ENCODE measurements around the gene PLSCR3. TPM values are rescaled to one million over a fixed set of nuclear protein-coding genes. Genes with fewer than 3 reads are reported as not detected.
"Not testable (repeated sequence)": the region's sequence is repeated elsewhere in the genome, so short reads cannot be mapped to it uniquely, and the experiment has no call there.

Gene PLSCR3
- total RNA-seq, 1 experiment from 2014 or later, result 14.2 TPM

GRCh38 chr17:7367918-7368598 is 26.3 kb downstream of the PLSCR3 start:
- Histone ChIP-seq H3K36me3 (no peaks in the 10 kb centered on the region), H3K4me3 (no peak overlapping the region), H3K9me3 (replicated peaks) (no peaks in the 10 kb centered on the region), H3K27ac (no peak overlapping the region), H3K27me3 (replicated peaks) (no peaks in the 10 kb centered on the region; the same call in 1 of the 2 replicates), H3K4me1 (replicated peaks) (no peaks in the 10 kb centered on the region)
- no peak for DNase-seq (ENCODE audit: low read depth in 1 of 2, low spot score in 2 of 2)

GRCh38 chr17:7367083-7367482 is 27.2 kb downstream of the PLSCR3 start:
- no peaks in the 10 kb centered on the region for H3K9me3 ChIP-seq (replicated peaks)
- no peak overlapping the region for H3K27ac ChIP-seq
- no peaks in the 10 kb centered on the region; the same call in 1 of the 2 replicates for H3K27me3 ChIP-seq (replicated peaks)
- DNase-seq (ENCODE audit: low read depth in 1 of 2, low spot score in 2 of 2), result no peak
- no peaks in the 10 kb centered on the region for H3K36me3 ChIP-seq
- no peak overlapping the region for H3K4me3 ChIP-seq
- no peaks in the 10 kb centered on the region for H3K4me1 ChIP-seq (replicated peaks)

GRCh38 chr17:7365963-7366362 is 28.4 kb downstream of the PLSCR3 start:
- H3K4me1 ChIP-seq (replicated peaks); H3K4me3 ChIP-seq; H3K27me3 ChIP-seq (replicated peaks); H3K27ac ChIP-seq; H3K9me3 ChIP-seq (replicated peaks); H3K36me3 ChIP-seq; DNase-seq (ENCODE audit: low read depth in 1 of 2, low spot score in 2 of 2): not testable (repeated sequence)

GRCh38 chr17:7363311-7363710 is 31.0 kb downstream of the PLSCR3 start:
- DNase-seq (ENCODE audit: low read depth in 1 of 2, low spot score in 2 of 2), result no peak
- no peaks in the 10 kb centered on the region for H3K9me3 ChIP-seq (replicated peaks)
- no peaks in the 10 kb centered on the region for H3K36me3 ChIP-seq
- no peaks in the 10 kb centered on the region for H3K27me3 ChIP-seq (replicated peaks)
- no peaks in the 10 kb centered on the region for H3K4me1 ChIP-seq (replicated peaks)
- no peak overlapping the region for H3K4me3 ChIP-seq
- H3K27ac ChIP-seq, result no peak overlapping the region

GRCh38 chr17:7361906-7362305 is 32.4 kb downstream of the PLSCR3 start:
- H3K4me1 ChIP-seq (replicated peaks), result no peaks in the 10 kb centered on the region
- H3K9me3 ChIP-seq (replicated peaks), result no peaks in the 10 kb centered on the region
- H3K27me3 ChIP-seq (replicated peaks), result no peaks in the 10 kb centered on the region
- no peak overlapping the region for H3K27ac ChIP-seq
- DNase-seq (ENCODE audit: low read depth in 1 of 2, low spot score in 2 of 2), result no peak
- no peaks in the 10 kb centered on the region for H3K36me3 ChIP-seq
- H3K4me3 ChIP-seq, result no peak overlapping the region

- Histone ChIP-seq H3K27me3 (replicated peaks) (no peaks in the 10 kb centered on the region), H3K27ac (no peak overlapping the region), H3K4me1 (replicated peaks) (peaks cover 18% of the 10 kb centered on the region), H3K36me3 (no peaks in the 10 kb centered on the region), H3K4me3 (no peak overlapping the region), H3K9me3 (replicated peaks) (no peaks in the 10 kb centered on the region)
- DNase-seq (ENCODE audit: low read depth in 1 of 2, low spot score in 2 of 2), result no peak
These were observed 36.9 kb downstream of the PLSCR3 start for GRCh38 chr17:7357381-7357780.

GRCh38 chr17:7356756-7357155 is 37.6 kb downstream of the PLSCR3 start:
- H3K9me3 ChIP-seq (replicated peaks), result no peaks in the 10 kb centered on the region
- DNase-seq (ENCODE audit: low read depth in 1 of 2, low spot score in 2 of 2), result no peak
- no peaks in the 10 kb centered on the region for H3K36me3 ChIP-seq
- peaks cover 20% of the 10 kb centered on the region for H3K4me1 ChIP-seq (replicated peaks)
- no peak overlapping the region for H3K27ac ChIP-seq
- H3K27me3 ChIP-seq (replicated peaks), result no peaks in the 10 kb centered on the region
- H3K4me3 ChIP-seq, result no peak overlapping the region

- Histone ChIP-seq H3K4me3 (no peak overlapping the region), H3K36me3 (peaks cover 3% of the 10 kb centered on the region), H3K27ac (no peak overlapping the region), H3K4me1 (replicated peaks) (peaks cover 23% of the 10 kb centered on the region), H3K9me3 (replicated peaks) (no peaks in the 10 kb centered on the region), H3K27me3 (replicated peaks) (no peaks in the 10 kb centered on the region)
- DNase-seq (ENCODE audit: low read depth in 1 of 2, low spot score in 2 of 2), result peak; percentile 59 to 71
These were observed 38.2 kb downstream of the PLSCR3 start for GRCh38 chr17:7356072-7356549.

- Histone ChIP-seq H3K9me3 (replicated peaks) (no peaks in the 10 kb centered on the region), H3K4me3 (no peak overlapping the region)
- no peak for DNase-seq (ENCODE audit: low read depth in 1 of 2, low spot score in 2 of 2)
These were observed 38.8 kb downstream of the PLSCR3 start for GRCh38 chr17:7355573-7355972.

GRCh38 chr17:7355053-7355452 is 39.3 kb downstream of the PLSCR3 start, which contains the start of gene TMEM95:
Gene TMEM95, plus strand, starts transcription at chr17:7355156. Its CDS starts 49 bp downstream, at chr17:7355205.
- H3K9me3 ChIP-seq (replicated peaks), result no peaks in the 10 kb centered on the region
- H3K4me1 ChIP-seq (replicated peaks), result peaks cover 32% of the 10 kb centered on the region
- no peak within 1 kb of the TSS for H3K4me3 ChIP-seq
- peaks cover 4% of the 10 kb centered on the region for H3K36me3 ChIP-seq
- H3K27me3 ChIP-seq (replicated peaks), result no peaks in the 10 kb centered on the region
- H3K27ac ChIP-seq, result no peak within 1 kb of the TSS
- no peak for DNase-seq (ENCODE audit: low read depth in 1 of 2, low spot score in 2 of 2)

More at GRCh38 chr17:7355573-7355972, 38.8 kb downstream of the PLSCR3 start:
- Histone ChIP-seq H3K36me3 (peaks cover 4% of the 10 kb centered on the region), H3K4me1 (replicated peaks) (peaks cover 29% of the 10 kb centered on the region), H3K27me3 (replicated peaks) (no peaks in the 10 kb centered on the region), H3K27ac (no peak overlapping the region)

- Histone ChIP-seq H3K36me3 (peaks cover 4% of the 10 kb centered on the region), H3K27ac (no peak overlapping the region), H3K27me3 (replicated peaks) (no peaks in the 10 kb centered on the region), H3K4me1 (replicated peaks) (peaks cover 39% of the 10 kb centered on the region), H3K4me3 (no peak overlapping the region), H3K9me3 (replicated peaks) (no peaks in the 10 kb centered on the region)
- no peak for DNase-seq (ENCODE audit: low read depth in 1 of 2, low spot score in 2 of 2)
These were observed 40.0 kb downstream of the PLSCR3 start for GRCh38 chr17:7354262-7354843.

- Histone ChIP-seq H3K27ac (no peak overlapping the region), H3K9me3 (replicated peaks) (no peaks in the 10 kb centered on the region), H3K36me3 (peaks cover 4% of the 10 kb centered on the region), H3K4me3 (peak overlapping the region; percentile 77), H3K4me1 (replicated peaks) (peaks cover 39% of the 10 kb centered on the region), H3K27me3 (replicated peaks) (no peaks in the 10 kb centered on the region)
- DNase-seq (ENCODE audit: low read depth in 1 of 2, low spot score in 2 of 2), result no peak
These were observed 41.3 kb downstream of the PLSCR3 start for GRCh38 chr17:7352910-7353635.

- Histone ChIP-seq H3K4me1 (replicated peaks) (peaks cover 39% of the 10 kb centered on the region), H3K27ac (peak overlapping the region; percentile 92), H3K9me3 (replicated peaks) (no peaks in the 10 kb centered on the region), H3K4me3 (peak overlapping the region; percentile 77), H3K36me3 (peaks cover 4% of the 10 kb centered on the region), H3K27me3 (replicated peaks) (no peaks in the 10 kb centered on the region)
- no peak for DNase-seq (ENCODE audit: low read depth in 1 of 2, low spot score in 2 of 2)
These were observed 41.8 kb downstream of the PLSCR3 start for GRCh38 chr17:7352503-7352889.

Data from SJSA1 (cell line).